ENCODE results near the gene DCDC2C.

DCDC2C gene

GRCh38 chr2:3753561-3753960, 50.2 kb downstream of the DCDC2C start:
- Histone ChIP-seq H3K4me1 (ENCODE audit: insufficient read depth, low read length, poor library complexity, severe bottlenecking) (no peaks in the 10 kb centered on the region), H3K27me3 (ENCODE audit: insufficient read depth, low read length, poor library complexity, severe bottlenecking) (no peaks in the 10 kb centered on the region), H3K4me3 (ENCODE audit: low read length, poor library complexity, severe bottlenecking) (no peak overlapping the region), H3F3A (ENCODE audit: low read depth) (no peaks in the 10 kb centered on the region), H2AFZ (ENCODE audit: low read length) (no peak overlapping the region), H3K4me2 (ENCODE audit: low read depth, low read length, poor library complexity, severe bottlenecking) (no peak overlapping the region), H3K9ac (ENCODE audit: low read depth, low read length, poor library complexity, severe bottlenecking) (no peak overlapping the region), H3K79me2 (ENCODE audit: insufficient read depth, low read length) (no peaks in the 10 kb centered on the region), H3K9me2 (replicated peaks; ENCODE audit: low read depth, low read length) (no peaks in the 10 kb centered on the region), H3K9me3 (ENCODE audit: insufficient read depth, low read depth, low read length) (no peaks in the 10 kb centered on the region), H3K36me3 (ENCODE audit: insufficient read depth, low read length) (no peaks in the 10 kb centered on the region), H4K20me1 (ENCODE audit: insufficient read depth, low read length, poor library complexity, severe bottlenecking) (no peaks in the 10 kb centered on the region)
- TF ChIP-seq EZH2phosphoT487 (IDR thresholded peaks at IDR 0.05; ENCODE audit: borderline replicate concordance) (no peak), CTCF (conservative IDR thresholded peaks at IDR 0.05; ENCODE audit: low read length) (no peak)

GRCh38 chr2:3754280-3754679, 50.9 kb downstream of the DCDC2C start:
- H3K79me2 ChIP-seq (ENCODE audit: insufficient read depth, low read length) = no peaks in the 10 kb centered on the region
- H3K9ac ChIP-seq (ENCODE audit: low read depth, low read length, poor library complexity, severe bottlenecking) = no peak overlapping the region
- H4K20me1 ChIP-seq (ENCODE audit: insufficient read depth, low read length, poor library complexity, severe bottlenecking) = no peaks in the 10 kb centered on the region
- no peaks in the 10 kb centered on the region for H3K9me3 ChIP-seq (ENCODE audit: insufficient read depth, low read depth, low read length)
- H3K36me3 ChIP-seq (ENCODE audit: insufficient read depth, low read length) = no peaks in the 10 kb centered on the region
- no peak overlapping the region for H3K4me2 ChIP-seq (ENCODE audit: low read depth, low read length, poor library complexity, severe bottlenecking)
- no peaks in the 10 kb centered on the region for H3K27me3 ChIP-seq (ENCODE audit: insufficient read depth, low read length, poor library complexity, severe bottlenecking)
- no peak overlapping the region for H3K4me3 ChIP-seq (ENCODE audit: low read length, poor library complexity, severe bottlenecking)
- H3K4me1 ChIP-seq (ENCODE audit: insufficient read depth, low read length, poor library complexity, severe bottlenecking) = no peaks in the 10 kb centered on the region
- H2AFZ ChIP-seq (ENCODE audit: low read length) = no peak overlapping the region
- TF ChIP-seq EZH2phosphoT487 (IDR thresholded peaks at IDR 0.05; ENCODE audit: borderline replicate concordance) (no peak), CTCF (conservative IDR thresholded peaks at IDR 0.05; ENCODE audit: low read length) (no peak)
- H3K9me2 ChIP-seq (replicated peaks; ENCODE audit: low read depth, low read length) = no peaks in the 10 kb centered on the region
- no peaks in the 10 kb centered on the region for H3F3A ChIP-seq (ENCODE audit: low read depth)

GRCh38 chr2:3754795-3755194, 51.4 kb downstream of the DCDC2C start:
- Histone ChIP-seq H4K20me1 (ENCODE audit: insufficient read depth, low read length, poor library complexity, severe bottlenecking) (no peaks in the 10 kb centered on the region), H3K4me1 (ENCODE audit: insufficient read depth, low read length, poor library complexity, severe bottlenecking) (no peaks in the 10 kb centered on the region), H3K9ac (ENCODE audit: low read depth, low read length, poor library complexity, severe bottlenecking) (no peak overlapping the region), H3K4me2 (ENCODE audit: low read depth, low read length, poor library complexity, severe bottlenecking) (no peak overlapping the region), H3K9me3 (ENCODE audit: insufficient read depth, low read depth, low read length) (no peaks in the 10 kb centered on the region), H3K4me3 (ENCODE audit: low read length, poor library complexity, severe bottlenecking) (no peak overlapping the region), H3F3A (ENCODE audit: low read depth) (no peaks in the 10 kb centered on the region), H3K9me2 (replicated peaks; ENCODE audit: low read depth, low read length) (no peaks in the 10 kb centered on the region), H3K79me2 (ENCODE audit: insufficient read depth, low read length) (no peaks in the 10 kb centered on the region), H3K36me3 (ENCODE audit: insufficient read depth, low read length) (no peaks in the 10 kb centered on the region), H3K27me3 (ENCODE audit: insufficient read depth, low read length, poor library complexity, severe bottlenecking) (no peaks in the 10 kb centered on the region), H2AFZ (ENCODE audit: low read length) (no peak overlapping the region)
- TF ChIP-seq CTCF (conservative IDR thresholded peaks at IDR 0.05; ENCODE audit: low read length) (no peak), EZH2phosphoT487 (IDR thresholded peaks at IDR 0.05; ENCODE audit: borderline replicate concordance) (no peak)
